Liver (tissue), 9 donors: ENCODE results near the gene KCTD6. TPM values are rescaled to one million over a fixed set of nuclear protein-coding genes. Genes with fewer than 3 reads are reported as not detected.
A peak's percentile ranks its signal among the peaks of the same experiment; 100 is the strongest.

ENCODE experiments used
- DNase-seq: peaks from one replicate; pipeline ENCODE4 v3.0.0-alpha.2; 2017; ENCODE audit warnings: low spot score
- H3K27ac ChIP-seq, 2 donors: one replicate each; pipeline ENCODE4 v1.7.0; 2013; ENCODE audit warnings: inconsistent platforms in 2 of 2, low read length in 2 of 2, control low read depth in 1 of 2, low read depth in 1 of 2, mild to moderate bottlenecking in 1 of 2
- H3K27me3 ChIP-seq, 4 donors: one replicate each; pipeline versions ENCODE4 v1.6.1 to v1.7.0; 2013; ENCODE audit warnings: low read length in 3 of 4, inconsistent platforms in 1 of 4, mild to moderate bottlenecking in 1 of 4, moderate library complexity in 1 of 4; ENCODE audit not compliant: control insufficient read depth in 4 of 4, insufficient read depth in 4 of 4
- H3K36me3 ChIP-seq, 4 donors: one replicate each; pipeline versions ENCODE4 v1.6.1 to v1.7.0; 2013; ENCODE audit warnings: low read length in 3 of 4, mild to moderate bottlenecking in 3 of 4, low read depth in 1 of 4, moderate library complexity in 1 of 4; ENCODE audit not compliant: control insufficient read depth in 4 of 4, insufficient read depth in 3 of 4
- H3K4me1 ChIP-seq, 4 donors: one replicate each; pipeline versions ENCODE4 v1.6.1 to v1.7.0; 2013; ENCODE audit warnings: low read length in 3 of 4, mild to moderate bottlenecking in 3 of 4, moderate library complexity in 1 of 4; ENCODE audit not compliant: control insufficient read depth in 4 of 4, insufficient read depth in 4 of 4
- H3K4me3 ChIP-seq, 3 donors: one replicate each; pipeline versions ENCODE4 v1.6.1 to v1.7.0; 2013; ENCODE audit warnings: low read length in 3 of 3, control low read depth in 1 of 3, low read depth in 1 of 3, mild to moderate bottlenecking in 1 of 3
- H3K9ac ChIP-seq, 2 donors: one replicate each; pipeline ENCODE4 v1.7.0; 2013; ENCODE audit warnings: low read length in 2 of 2, mild to moderate bottlenecking in 2 of 2, moderate library complexity in 2 of 2, control low read depth in 1 of 2, low read depth in 1 of 2
- H3K9me3 ChIP-seq, 4 donors: one replicate each; pipeline versions ENCODE4 v1.6.1 to v1.7.0; 2013; ENCODE audit warnings: low read length in 3 of 4; ENCODE audit not compliant: control insufficient read depth in 4 of 4
- ATF3 ChIP-seq: IDR thresholded peaks from 2 replicates; pipeline ENCODE4 v1.6.1; 2016; ENCODE audit warnings: antibody characterized with exemption
- FOXA1 ChIP-seq: IDR thresholded peaks from 2 replicates; pipeline ENCODE4 v1.6.1; 2016; ENCODE audit warnings: antibody characterized with exemption
- FOXA2 ChIP-seq: IDR thresholded peaks from 2 replicates; pipeline ENCODE4 v1.6.1; 2016; ENCODE audit warnings: antibody characterized with exemption
- GABPA ChIP-seq, 2 donors: IDR thresholded peaks in 1 of 2; conservative IDR thresholded peaks in 1 of 2; 2 replicates each; pipeline ENCODE4 v1.6.1; 2016; ENCODE audit warnings: antibody characterized with exemption in 2 of 2, mild to moderate bottlenecking in 1 of 2, moderate library complexity in 1 of 2
- HNF4A ChIP-seq, 2 donors: conservative IDR thresholded peaks; 2 replicates each; pipeline ENCODE4 v1.6.1; 2016; ENCODE audit warnings: antibody characterized with exemption in 2 of 2, mild to moderate bottlenecking in 2 of 2
- HNF4G ChIP-seq: IDR thresholded peaks from 2 replicates; pipeline ENCODE4 v1.6.1; 2016; ENCODE audit warnings: antibody characterized with exemption
- JUND ChIP-seq, 2 donors: IDR thresholded peaks; 2 replicates each; pipeline ENCODE4 v1.6.1; 2016; ENCODE audit warnings: antibody characterized with exemption in 2 of 2
- MAX ChIP-seq: IDR thresholded peaks from 2 replicates; pipeline ENCODE4 v1.6.1; 2016; ENCODE audit warnings: antibody characterized with exemption
- NR2F2 ChIP-seq: IDR thresholded peaks from 2 replicates; pipeline ENCODE4 v1.6.1; 2016; ENCODE audit warnings: antibody characterized with exemption
- RAD21 ChIP-seq, 2 donors: IDR thresholded peaks; 2 replicates each; pipeline ENCODE4 v1.6.1; 2016; ENCODE audit warnings: antibody characterized with exemption in 2 of 2, mild to moderate bottlenecking in 2 of 2
- RXRA ChIP-seq, 2 donors: IDR thresholded peaks; 2 replicates each; pipeline ENCODE4 v1.6.1; 2017 to 2018; ENCODE audit warnings: antibody characterized with exemption in 2 of 2, mild to moderate bottlenecking in 1 of 2
- SP1 ChIP-seq: IDR thresholded peaks from 2 replicates; pipeline ENCODE4 v1.6.1; 2018; ENCODE audit warnings: antibody characterized with exemption, mild to moderate bottlenecking
- YY1 ChIP-seq: IDR thresholded peaks from 2 replicates; pipeline ENCODE4 v1.6.1; 2016; ENCODE audit warnings: antibody characterized with exemption, mild to moderate bottlenecking
- WGBS: extraction: QIAGEN DNeasy Blood & Tissue Kit; methylation state at CpG from one replicate; pipeline ENCODE4 v1.1.7; 2013; 5-methylcytosine and 5-hydroxymethylcytosine counted together
- polyA plus RNA-seq, 2 donors: library from polyadenylated mRNA; stranded (reverse) in 1 of 2; unstranded in 1 of 2; fragments of 200-250 nt in 1 of 2; fragments of >200 nt in 1 of 2; fragmentation: Nextera tagmentation in 1 of 2; extraction: Ambion mirVana in 1 of 2; gene quantifications; one replicate each; pipeline versions ENCODE4 v1.2.1 to v1.2.3, GENCODE V29; 2013 to 2015
- total RNA-seq, 2 donors: library from RNA; depleted of rRNA; stranded (reverse); fragments of >200 nt; gene quantifications; one replicate each; pipeline ENCODE4 v1.2.3, GENCODE V29; 2014
- TF ChIP-seq, protein P1 (sequence below): IDR thresholded peaks from 2 replicates; pipeline ENCODE4 v1.6.1; 2016; ENCODE audit warnings: antibody characterized with exemption
- TF ChIP-seq, protein P2 (sequence below): IDR thresholded peaks from 2 replicates; pipeline ENCODE4 v1.6.1; 2016; ENCODE audit warnings: antibody characterized with exemption, mild to moderate bottlenecking
- donor health status: healthy.
- donor health status: healthy.
- donor health status: healthy.
- donor health status: healthy.
- donor health status: healthy.

The KCTD6 gene
- total and polyA plus RNA-seq, 4 donors: 6.5 to 13.8 (median 10.4) TPM

- Histone ChIP-seq H3K9me3 (no peaks in the 10 kb centered on the region), H3K4me1 (peaks cover 35 to 88% (median 77%) of the 10 kb centered on the region in 4 donors), H3K36me3 (peaks cover 0 to 29% (median 8%) of the 10 kb centered on the region in 4 donors), H3K27ac (peak overlapping the region; percentile 95), H3K9ac (peak overlapping the region in 1 of 2 donors; percentile 9), H3K27me3 (no peaks in the 10 kb centered on the region), H3K4me3 (no peak overlapping the region)
- WGBS: 37% methylated on average over 10 of the region's 10 CpGs
- TF ChIP-seq ATF3 (peak; percentile 78), JUND (IDR thresholded peaks at IDR 0.05) (peak in 1 of 2 donors; percentile 41), RXRA (IDR thresholded peaks at IDR 0.05) (peak in 1 of 2 donors; percentile 29), MAX (peak; percentile 70), SP1 (peak; percentile 28), YY1 (peak; percentile 93), RAD21 (IDR thresholded peaks at IDR 0.05) (no peak)
- TF ChIP-seq, protein P1, sequence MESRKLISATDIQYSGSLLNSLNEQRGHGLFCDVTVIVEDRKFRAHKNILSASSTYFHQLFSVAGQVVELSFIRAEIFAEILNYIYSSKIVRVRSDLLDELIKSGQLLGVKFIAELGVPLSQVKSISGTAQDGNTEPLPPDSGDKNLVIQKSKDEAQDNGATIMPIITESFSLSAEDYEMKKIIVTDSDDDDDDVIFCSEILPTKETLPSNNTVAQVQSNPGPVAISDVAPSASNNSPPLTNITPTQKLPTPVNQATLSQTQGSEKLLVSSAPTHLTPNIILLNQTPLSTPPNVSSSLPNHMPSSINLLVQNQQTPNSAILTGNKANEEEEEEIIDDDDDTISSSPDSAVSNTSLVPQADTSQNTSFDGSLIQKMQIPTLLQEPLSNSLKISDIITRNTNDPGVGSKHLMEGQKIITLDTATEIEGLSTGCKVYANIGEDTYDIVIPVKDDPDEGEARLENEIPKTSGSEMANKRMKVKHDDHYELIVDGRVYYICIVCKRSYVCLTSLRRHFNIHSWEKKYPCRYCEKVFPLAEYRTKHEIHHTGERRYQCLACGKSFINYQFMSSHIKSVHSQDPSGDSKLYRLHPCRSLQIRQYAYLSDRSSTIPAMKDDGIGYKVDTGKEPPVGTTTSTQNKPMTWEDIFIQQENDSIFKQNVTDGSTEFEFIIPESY: no peak
- TF ChIP-seq, protein P2, sequence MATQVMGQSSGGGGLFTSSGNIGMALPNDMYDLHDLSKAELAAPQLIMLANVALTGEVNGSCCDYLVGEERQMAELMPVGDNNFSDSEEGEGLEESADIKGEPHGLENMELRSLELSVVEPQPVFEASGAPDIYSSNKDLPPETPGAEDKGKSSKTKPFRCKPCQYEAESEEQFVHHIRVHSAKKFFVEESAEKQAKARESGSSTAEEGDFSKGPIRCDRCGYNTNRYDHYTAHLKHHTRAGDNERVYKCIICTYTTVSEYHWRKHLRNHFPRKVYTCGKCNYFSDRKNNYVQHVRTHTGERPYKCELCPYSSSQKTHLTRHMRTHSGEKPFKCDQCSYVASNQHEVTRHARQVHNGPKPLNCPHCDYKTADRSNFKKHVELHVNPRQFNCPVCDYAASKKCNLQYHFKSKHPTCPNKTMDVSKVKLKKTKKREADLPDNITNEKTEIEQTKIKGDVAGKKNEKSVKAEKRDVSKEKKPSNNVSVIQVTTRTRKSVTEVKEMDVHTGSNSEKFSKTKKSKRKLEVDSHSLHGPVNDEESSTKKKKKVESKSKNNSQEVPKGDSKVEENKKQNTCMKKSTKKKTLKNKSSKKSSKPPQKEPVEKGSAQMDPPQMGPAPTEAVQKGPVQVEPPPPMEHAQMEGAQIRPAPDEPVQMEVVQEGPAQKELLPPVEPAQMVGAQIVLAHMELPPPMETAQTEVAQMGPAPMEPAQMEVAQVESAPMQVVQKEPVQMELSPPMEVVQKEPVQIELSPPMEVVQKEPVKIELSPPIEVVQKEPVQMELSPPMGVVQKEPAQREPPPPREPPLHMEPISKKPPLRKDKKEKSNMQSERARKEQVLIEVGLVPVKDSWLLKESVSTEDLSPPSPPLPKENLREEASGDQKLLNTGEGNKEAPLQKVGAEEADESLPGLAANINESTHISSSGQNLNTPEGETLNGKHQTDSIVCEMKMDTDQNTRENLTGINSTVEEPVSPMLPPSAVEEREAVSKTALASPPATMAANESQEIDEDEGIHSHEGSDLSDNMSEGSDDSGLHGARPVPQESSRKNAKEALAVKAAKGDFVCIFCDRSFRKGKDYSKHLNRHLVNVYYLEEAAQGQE: peak; percentile 10
- no peak for DNase-seq
These were observed 30.2 kb downstream of the KCTD6 start for GRCh38 chr3:58521917-58522631.

DNA sequence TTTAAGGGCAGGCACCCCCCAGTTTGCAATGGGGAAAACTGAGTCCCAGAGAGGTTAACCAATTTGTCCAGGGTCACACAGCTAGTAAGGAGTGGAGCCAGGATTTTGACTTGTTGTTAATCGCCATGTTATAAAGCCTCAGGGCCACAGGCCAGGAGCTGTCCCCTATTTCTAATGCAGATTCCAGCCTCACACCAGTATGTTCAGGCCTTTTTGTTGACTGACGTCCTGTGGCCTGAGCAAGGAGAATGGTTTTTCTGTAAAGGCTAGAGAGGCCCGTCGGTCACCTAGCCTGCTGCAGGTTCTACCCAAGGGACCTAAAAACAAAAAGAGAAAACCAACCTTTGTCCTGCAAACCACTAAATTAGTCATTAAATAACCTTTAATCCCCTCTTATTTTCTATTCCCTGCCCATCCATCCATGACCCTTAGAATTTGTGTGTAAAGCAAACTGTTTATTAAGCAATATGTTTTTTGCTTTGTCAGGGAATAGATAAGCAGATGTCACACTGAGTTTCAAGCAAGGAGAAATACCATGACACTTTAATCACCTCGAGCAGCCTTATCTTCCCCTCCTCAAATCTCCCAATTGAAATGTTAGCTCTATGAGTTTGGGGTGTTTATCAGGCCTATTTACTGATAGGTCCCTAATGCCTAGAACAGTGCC lies 31.0 kb downstream of the KCTD6 start:
- WGBS: 37% methylated on average over 5 of the region's 5 CpGs
- Histone ChIP-seq H3K27me3 (no peaks in the 10 kb centered on the region), H3K27ac (peak overlapping the region; percentile 95), H3K9me3 (no peaks in the 10 kb centered on the region), H3K4me1 (peaks cover 35 to 94% (median 83%) of the 10 kb centered on the region in 4 donors), H3K4me3 (no peak overlapping the region), H3K9ac (peak overlapping the region in 1 of 2 donors; percentile 75), H3K36me3 (peaks cover 0 to 29% (median 8%) of the 10 kb centered on the region in 4 donors)
- DNase-seq: no peak
- TF ChIP-seq HNF4G (peak; percentile 79), FOXA2 (no peak), RAD21 (IDR thresholded peaks at IDR 0.05) (peak in 1 of 2 donors; percentile 40), RXRA (IDR thresholded peaks at IDR 0.05) (peak; percentile 90 to 96), FOXA1 (no peak), HNF4A (conservative IDR thresholded peaks at IDR 0.05) (peak; percentile 94 to 95), SP1 (peak; percentile 95), MAX (peak; percentile 67), NR2F2 (peak; percentile 41), GABPA (IDR thresholded peaks at IDR 0.05 in 1 of 2, conservative IDR thresholded peaks at IDR 0.05 in 1 of 2) (peak in 1 of 2 donors; percentile 19), ATF3 (peak; percentile 75), JUND (IDR thresholded peaks at IDR 0.05) (peak; percentile 71 to 89)
- TF ChIP-seq, protein P1: peak; percentile 63
- TF ChIP-seq, protein P2: peak; percentile 58
